PC-9 (cell line): ENCODE measurements around the gene TMEM156. TPM values are rescaled to one million over a fixed set of nuclear protein-coding genes. Genes with fewer than 3 reads are reported as not detected.
A peak's percentile ranks its signal among the peaks of the same experiment; 100 is the strongest.

Source experiments
- BruUV-seq: library from RNA; stranded (reverse); fragments of 400-500 nt; replicated peaks from 2 replicates; lab custom pipeline; 2021; lab: Mats Ljungman, UMichigan
- CTCF ChIA-PET: fragments of 300-600 bp; sonication (Branson Sonifier 250); formaldehyde crosslinking; loops from one replicate; lab custom pipeline; 2022; ENCODE audit warnings: antibody characterized with exemption; lab: Charles Lee
- POLR2A ChIA-PET: fragments of 300-600 bp; sonication (Branson Sonifier 250); formaldehyde crosslinking; loops from one replicate; lab custom pipeline; 2022; ENCODE audit warnings: antibody characterized with exemption; ENCODE audit not compliant: unreplicated experiment; lab: Charles Lee
- DNase-seq, 2 experiments: peaks; one replicate each; pipeline versions ENCODE4 v3.0.0 to v3.0.0-alpha.2; 2015 to 2022; ENCODE audit warnings: mixed read lengths in 1 of 2
- H2AFZ ChIP-seq: fragments of 200-600 bp; sonication (generic); 2 replicates; pipeline ENCODE4 v1.8.1; 2017; ENCODE audit warnings: antibody characterized with exemption
- H3F3A ChIP-seq: fragments of 200-600 bp; sonication (generic); 2 replicates; pipeline ENCODE4 v1.8.1; 2017; ENCODE audit warnings: antibody characterized with exemption, mild to moderate bottlenecking, low read depth; ENCODE audit not compliant: insufficient read depth
- H3K27ac ChIP-seq: fragments of 200-600 bp; sonication (generic); 2 replicates; pipeline ENCODE4 v1.6.1; 2016; ENCODE audit warnings: mixed run types
- H3K27me3 ChIP-seq: fragments of 200-600 bp; sonication (generic); 2 replicates; pipeline ENCODE4 v1.6.1; 2016; ENCODE audit warnings: low read depth, mixed run types; ENCODE audit not compliant: insufficient read depth
- H3K36me3 ChIP-seq: fragments of 200-600 bp; sonication (generic); 2 replicates; pipeline ENCODE4 v1.6.1; 2016; ENCODE audit warnings: low read depth, mixed run types
- H3K4me1 ChIP-seq: fragments of 200-600 bp; sonication (generic); replicated peaks from 2 replicates; pipeline ENCODE4 v1.6.1; 2016; ENCODE audit warnings: mixed run types; ENCODE audit not compliant: insufficient read depth
- H3K4me2 ChIP-seq: fragments of 200-600 bp; sonication (generic); 2 replicates; pipeline ENCODE4 v1.6.1; 2017; ENCODE audit warnings: mixed run types
- H3K4me3 ChIP-seq: fragments of 200-600 bp; sonication (generic); 2 replicates; pipeline ENCODE4 v1.6.1; 2016; ENCODE audit warnings: mixed run types
- H3K79me2 ChIP-seq: fragments of 200-600 bp; sonication (generic); 2 replicates; pipeline ENCODE4 v1.6.1; 2017; ENCODE audit warnings: low read depth, mixed run types
- H3K9me2 ChIP-seq: fragments of 200-600 bp; sonication (generic); 2 replicates; pipeline ENCODE4 v1.8.1; 2017; ENCODE audit warnings: mild to moderate bottlenecking; ENCODE audit not compliant: insufficient read depth
- H3K9me3 ChIP-seq: fragments of 200-600 bp; sonication (generic); 2 replicates; pipeline ENCODE4 v1.8.1; 2016; ENCODE audit warnings: low read depth; ENCODE audit not compliant: insufficient read depth
- H4K20me1 ChIP-seq: fragments of 200-600 bp; sonication (generic); 2 replicates; pipeline ENCODE4 v1.8.1; 2017; ENCODE audit not compliant: insufficient read depth
- EZH2 ChIP-seq: fragments of 200-600 bp; sonication (generic); IDR thresholded peaks from 2 replicates; pipeline ENCODE4 v1.8.0; 2017; ENCODE audit warnings: antibody characterized with exemption, low read depth
- intact Hi-C: fragments of 100-400 bp; cut with micrococcal nuclease; formaldehyde crosslinking; loops from one replicate; pipeline ENCODE4 v1.10.0; 2022; ENCODE audit not compliant: unreplicated experiment
- total RNA-seq: library from RNA; stranded (reverse); gene quantifications from 2 replicates; pipeline ENCODE4 v1.2.3, GENCODE V29; 2021
- TF ChIP-seq, protein P1 (sequence below): fragments of 200-600 bp; sonication (generic); conservative IDR thresholded peaks from 2 replicates; pipeline ENCODE4 v1.6.1; 2017; ENCODE audit warnings: mixed run types, antibody characterized with exemption, mild to moderate bottlenecking, moderate library complexity

TMEM156 gene
- total RNA-seq, 1 experiment from 2014 or later = 29.3 TPM

DNA sequence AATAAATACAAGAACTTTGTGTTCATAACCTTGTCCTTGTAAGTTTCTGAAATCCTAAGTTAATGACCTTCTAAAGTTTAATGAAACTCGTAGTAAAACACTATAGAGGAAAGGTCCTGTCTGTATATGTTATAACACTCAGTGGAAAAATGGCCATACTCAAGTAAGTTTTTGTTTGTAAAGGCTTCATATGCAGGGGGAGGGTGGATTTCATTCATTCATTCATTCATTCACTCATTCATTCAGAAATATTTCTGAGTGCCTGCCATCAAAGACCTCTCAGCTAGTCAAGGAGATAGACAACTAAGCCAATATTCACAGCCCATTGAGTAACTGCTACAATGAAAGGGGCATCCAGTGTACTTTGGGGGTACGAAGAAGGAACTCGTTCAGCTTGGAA, 6.9 kb upstream of the TMEM156 start:
- no peak overlapping the region for H3K4me3 ChIP-seq
- peaks cover 86% of the 10 kb centered on the region for H3K4me1 ChIP-seq
- H4K20me1 ChIP-seq = no peaks in the 10 kb centered on the region
- H3K27me3 ChIP-seq = no peaks in the 10 kb centered on the region
- no peak for DNase-seq
- no peak overlapping the region for H3K27ac ChIP-seq
- CTCF ChIA-PET = no interaction called here
- no peaks in the 10 kb centered on the region for H3K36me3 ChIP-seq
- intact Hi-C loops = loop anchor here (5.0 to 10.0 kb wide), 2 partner anchors 374 to 573 kb away; partner anchors contain the start of gene KLF3
- no peak overlapping the region for H2AFZ ChIP-seq
- POLR2A ChIA-PET = no interaction called here
- no peaks in the 10 kb centered on the region for H3K9me3 ChIP-seq
- H3F3A ChIP-seq = peaks cover 66% of the 10 kb centered on the region
- BruUV-seq = no TSS peak
- no peak for TF ChIP-seq EZH2
- TF ChIP-seq, protein P1, sequence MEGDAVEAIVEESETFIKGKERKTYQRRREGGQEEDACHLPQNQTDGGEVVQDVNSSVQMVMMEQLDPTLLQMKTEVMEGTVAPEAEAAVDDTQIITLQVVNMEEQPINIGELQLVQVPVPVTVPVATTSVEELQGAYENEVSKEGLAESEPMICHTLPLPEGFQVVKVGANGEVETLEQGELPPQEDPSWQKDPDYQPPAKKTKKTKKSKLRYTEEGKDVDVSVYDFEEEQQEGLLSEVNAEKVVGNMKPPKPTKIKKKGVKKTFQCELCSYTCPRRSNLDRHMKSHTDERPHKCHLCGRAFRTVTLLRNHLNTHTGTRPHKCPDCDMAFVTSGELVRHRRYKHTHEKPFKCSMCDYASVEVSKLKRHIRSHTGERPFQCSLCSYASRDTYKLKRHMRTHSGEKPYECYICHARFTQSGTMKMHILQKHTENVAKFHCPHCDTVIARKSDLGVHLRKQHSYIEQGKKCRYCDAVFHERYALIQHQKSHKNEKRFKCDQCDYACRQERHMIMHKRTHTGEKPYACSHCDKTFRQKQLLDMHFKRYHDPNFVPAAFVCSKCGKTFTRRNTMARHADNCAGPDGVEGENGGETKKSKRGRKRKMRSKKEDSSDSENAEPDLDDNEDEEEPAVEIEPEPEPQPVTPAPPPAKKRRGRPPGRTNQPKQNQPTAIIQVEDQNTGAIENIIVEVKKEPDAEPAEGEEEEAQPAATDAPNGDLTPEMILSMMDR = no peak
- no peaks in the 10 kb centered on the region for H3K79me2 ChIP-seq
- no peaks in the 10 kb centered on the region for H3K9me2 ChIP-seq
- no peak overlapping the region for H3K4me2 ChIP-seq

DNA sequence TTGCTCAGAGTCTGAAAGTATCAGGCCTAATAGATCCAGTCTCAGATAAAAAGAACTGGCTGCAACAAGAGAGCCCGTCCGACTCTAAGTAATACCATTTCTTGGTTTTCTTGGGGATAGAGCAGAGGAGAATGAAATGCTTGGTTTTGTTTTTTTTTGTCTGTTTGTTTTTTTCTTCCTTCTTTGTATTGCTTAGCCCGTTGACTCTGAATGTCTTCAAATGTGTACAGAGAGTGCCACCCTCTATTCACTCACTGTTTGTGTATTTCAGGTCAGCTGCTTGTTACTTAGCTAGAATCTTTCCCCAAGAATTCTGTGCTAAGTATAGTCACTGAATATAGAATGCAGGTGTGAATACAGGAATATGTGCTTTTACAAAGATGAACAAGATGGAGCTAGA, 5.7 kb upstream of the TMEM156 start:
- peaks cover 67% of the 10 kb centered on the region for H3F3A ChIP-seq
- peak overlapping the region; percentile 98 for H3K27ac ChIP-seq
- no peaks in the 10 kb centered on the region for H3K9me2 ChIP-seq
- H2AFZ ChIP-seq = no peak overlapping the region
- intact Hi-C loops = loop anchor here (5.0 to 10.0 kb wide), 2 partner anchors 373 to 574 kb away; partner anchors contain the start of gene KLF3
- no peak overlapping the region for H3K4me3 ChIP-seq
- H3K9me3 ChIP-seq = no peaks in the 10 kb centered on the region
- no TSS peak for BruUV-seq
- CTCF ChIA-PET = no interaction called here
- POLR2A ChIA-PET = interaction anchor here (0.5 to 0.7 kb wide), 2 partner anchors 88 to 90 kb away, joined by 3 to 7 read pairs; no protein-coding TSS in a partner anchor
- no peaks in the 10 kb centered on the region for H4K20me1 ChIP-seq
- no peak for DNase-seq
- H3K79me2 ChIP-seq = no peaks in the 10 kb centered on the region
- no peaks in the 10 kb centered on the region for H3K36me3 ChIP-seq
- H3K4me1 ChIP-seq = peaks cover 88% of the 10 kb centered on the region
- TF ChIP-seq, protein P1 = no peak
- no peak for TF ChIP-seq EZH2
- no peaks in the 10 kb centered on the region for H3K27me3 ChIP-seq
- H3K4me2 ChIP-seq = peak overlapping the region; percentile 69

DNA sequence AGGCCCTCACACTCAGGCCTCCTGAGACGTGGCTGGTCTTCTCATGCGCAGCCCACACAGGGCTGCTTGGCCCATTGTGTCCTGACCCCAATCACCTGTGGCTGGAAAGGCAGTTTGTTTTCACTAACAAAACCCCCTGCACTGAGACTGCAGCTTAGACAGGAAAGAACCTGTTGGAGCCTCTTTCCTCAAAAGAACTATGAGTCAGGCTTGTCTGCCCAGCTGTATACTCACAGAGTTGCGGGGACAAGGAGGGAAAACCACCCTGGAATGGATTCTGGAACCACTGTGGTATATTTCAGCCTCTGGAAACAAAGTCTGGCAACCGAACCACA, 5.2 kb upstream of the TMEM156 start:
- peak; percentile 31 to 67 for DNase-seq
- Histone ChIP-seq H3K9me2 (no peaks in the 10 kb centered on the region), H3K27me3 (no peaks in the 10 kb centered on the region), H3K4me3 (no peak overlapping the region), H3F3A (peaks cover 67% of the 10 kb centered on the region), H4K20me1 (no peaks in the 10 kb centered on the region), H3K27ac (peak overlapping the region; percentile 98), H3K36me3 (no peaks in the 10 kb centered on the region), H3K79me2 (no peaks in the 10 kb centered on the region), H2AFZ (no peak overlapping the region), H3K4me2 (peak overlapping the region; percentile 69), H3K4me1 (peaks cover 88% of the 10 kb centered on the region), H3K9me3 (no peaks in the 10 kb centered on the region)
- TF ChIP-seq EZH2 = no peak
- TF ChIP-seq, protein P1 = no peak
- intact Hi-C loops = loop anchor here (5.0 to 10.0 kb wide), 2 partner anchors 373 to 575 kb away; partner anchors contain the start of gene KLF3
- ChIA-PET CTCF (no interaction called here), POLR2A (interaction anchor here (0.7 kb wide), 1 partner anchor 417 kb away, joined by 5 read pairs; no protein-coding TSS in a partner anchor)
- no TSS peak for BruUV-seq
